Liver (tissue), 3 donors: ENCODE results near the gene HPS5.

Experiments
- NR2F2 ChIP-seq: IDR thresholded peaks from 2 replicates; pipeline ENCODE4 v1.6.1; 2016; ENCODE audit warnings: antibody characterized with exemption
- TF ChIP-seq, protein P1 (sequence below): fragments of 150-350 bp; IDR thresholded peaks from 2 replicates; pipeline ENCODE4 v1.5.1; 2017; ENCODE audit warnings: improper control_type of control experiment, low read depth, low read length; ENCODE audit not compliant: missing input control
- TF ChIP-seq, protein P2 (sequence below): IDR thresholded peaks from 2 replicates; pipeline ENCODE4 v1.6.1; 2016; ENCODE audit warnings: antibody characterized with exemption
- donor health status: healthy.
- donor health status: healthy.

DNA sequence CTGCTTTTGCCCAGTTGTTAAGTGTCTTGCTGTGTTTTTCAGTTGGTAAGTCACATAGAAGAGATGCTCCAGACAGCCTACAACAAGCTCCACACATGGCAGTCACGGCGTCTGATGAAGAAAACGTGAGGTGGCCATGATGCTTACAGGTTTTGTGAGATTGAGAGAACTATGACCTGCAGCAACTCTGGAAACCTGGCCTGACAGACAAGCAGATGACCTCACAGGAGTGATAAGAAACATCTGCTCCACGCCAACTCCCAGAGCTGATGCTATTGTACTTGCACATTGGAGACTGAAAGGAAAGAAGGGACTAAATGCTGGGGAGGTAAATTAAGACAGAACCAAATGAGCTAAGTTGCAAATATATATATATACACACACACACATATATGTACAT lies 43.8 kb upstream of the HPS5 start:
- TF ChIP-seq, protein P1, sequence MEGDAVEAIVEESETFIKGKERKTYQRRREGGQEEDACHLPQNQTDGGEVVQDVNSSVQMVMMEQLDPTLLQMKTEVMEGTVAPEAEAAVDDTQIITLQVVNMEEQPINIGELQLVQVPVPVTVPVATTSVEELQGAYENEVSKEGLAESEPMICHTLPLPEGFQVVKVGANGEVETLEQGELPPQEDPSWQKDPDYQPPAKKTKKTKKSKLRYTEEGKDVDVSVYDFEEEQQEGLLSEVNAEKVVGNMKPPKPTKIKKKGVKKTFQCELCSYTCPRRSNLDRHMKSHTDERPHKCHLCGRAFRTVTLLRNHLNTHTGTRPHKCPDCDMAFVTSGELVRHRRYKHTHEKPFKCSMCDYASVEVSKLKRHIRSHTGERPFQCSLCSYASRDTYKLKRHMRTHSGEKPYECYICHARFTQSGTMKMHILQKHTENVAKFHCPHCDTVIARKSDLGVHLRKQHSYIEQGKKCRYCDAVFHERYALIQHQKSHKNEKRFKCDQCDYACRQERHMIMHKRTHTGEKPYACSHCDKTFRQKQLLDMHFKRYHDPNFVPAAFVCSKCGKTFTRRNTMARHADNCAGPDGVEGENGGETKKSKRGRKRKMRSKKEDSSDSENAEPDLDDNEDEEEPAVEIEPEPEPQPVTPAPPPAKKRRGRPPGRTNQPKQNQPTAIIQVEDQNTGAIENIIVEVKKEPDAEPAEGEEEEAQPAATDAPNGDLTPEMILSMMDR: no peak
- TF ChIP-seq, protein P2, sequence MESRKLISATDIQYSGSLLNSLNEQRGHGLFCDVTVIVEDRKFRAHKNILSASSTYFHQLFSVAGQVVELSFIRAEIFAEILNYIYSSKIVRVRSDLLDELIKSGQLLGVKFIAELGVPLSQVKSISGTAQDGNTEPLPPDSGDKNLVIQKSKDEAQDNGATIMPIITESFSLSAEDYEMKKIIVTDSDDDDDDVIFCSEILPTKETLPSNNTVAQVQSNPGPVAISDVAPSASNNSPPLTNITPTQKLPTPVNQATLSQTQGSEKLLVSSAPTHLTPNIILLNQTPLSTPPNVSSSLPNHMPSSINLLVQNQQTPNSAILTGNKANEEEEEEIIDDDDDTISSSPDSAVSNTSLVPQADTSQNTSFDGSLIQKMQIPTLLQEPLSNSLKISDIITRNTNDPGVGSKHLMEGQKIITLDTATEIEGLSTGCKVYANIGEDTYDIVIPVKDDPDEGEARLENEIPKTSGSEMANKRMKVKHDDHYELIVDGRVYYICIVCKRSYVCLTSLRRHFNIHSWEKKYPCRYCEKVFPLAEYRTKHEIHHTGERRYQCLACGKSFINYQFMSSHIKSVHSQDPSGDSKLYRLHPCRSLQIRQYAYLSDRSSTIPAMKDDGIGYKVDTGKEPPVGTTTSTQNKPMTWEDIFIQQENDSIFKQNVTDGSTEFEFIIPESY: no peak
- TF ChIP-seq NR2F2: no peak
